ENCODE results near the gene CNTLN. TPM values are rescaled to one million over a fixed set of nuclear protein-coding genes. Genes with fewer than 3 reads are reported as not detected.

The CNTLN gene
- total RNA-seq, 2 donors from 2014 or later = 2.4 to 2.6 TPM

DNA sequence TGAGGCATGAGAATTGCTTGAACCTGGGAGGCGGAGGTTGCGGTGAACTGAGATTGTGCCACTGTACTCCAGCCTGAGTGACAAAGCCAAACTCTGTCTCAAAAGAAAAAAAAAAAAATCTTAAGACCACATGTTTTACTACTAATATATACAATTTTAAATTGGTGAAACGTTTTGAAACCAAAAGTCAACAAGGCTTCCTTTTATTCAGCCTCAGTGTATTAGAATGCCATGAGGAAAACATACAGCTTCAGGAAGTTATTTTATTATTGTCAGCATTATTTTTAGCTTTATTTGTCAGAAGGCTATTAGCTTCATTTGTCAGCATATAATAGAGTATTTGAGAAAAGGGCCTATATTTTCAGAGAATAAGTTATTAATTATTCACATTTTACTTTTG, 280.1 kb downstream of the CNTLN start:
- no peaks in the 10 kb centered on the region for H3K36me3 ChIP-seq
- no peak for DNase-seq
- no peaks in the 10 kb centered on the region for H3K4me1 ChIP-seq
- intact Hi-C loops (cut with DNase I) = no loop called here
- no peak overlapping the region for H3K27ac ChIP-seq
- no peaks in the 10 kb centered on the region for H3K9me3 ChIP-seq
- H3K4me3 ChIP-seq = no peak overlapping the region
- no peaks in the 10 kb centered on the region for H3K27me3 ChIP-seq
- TF ChIP-seq, protein P1, sequence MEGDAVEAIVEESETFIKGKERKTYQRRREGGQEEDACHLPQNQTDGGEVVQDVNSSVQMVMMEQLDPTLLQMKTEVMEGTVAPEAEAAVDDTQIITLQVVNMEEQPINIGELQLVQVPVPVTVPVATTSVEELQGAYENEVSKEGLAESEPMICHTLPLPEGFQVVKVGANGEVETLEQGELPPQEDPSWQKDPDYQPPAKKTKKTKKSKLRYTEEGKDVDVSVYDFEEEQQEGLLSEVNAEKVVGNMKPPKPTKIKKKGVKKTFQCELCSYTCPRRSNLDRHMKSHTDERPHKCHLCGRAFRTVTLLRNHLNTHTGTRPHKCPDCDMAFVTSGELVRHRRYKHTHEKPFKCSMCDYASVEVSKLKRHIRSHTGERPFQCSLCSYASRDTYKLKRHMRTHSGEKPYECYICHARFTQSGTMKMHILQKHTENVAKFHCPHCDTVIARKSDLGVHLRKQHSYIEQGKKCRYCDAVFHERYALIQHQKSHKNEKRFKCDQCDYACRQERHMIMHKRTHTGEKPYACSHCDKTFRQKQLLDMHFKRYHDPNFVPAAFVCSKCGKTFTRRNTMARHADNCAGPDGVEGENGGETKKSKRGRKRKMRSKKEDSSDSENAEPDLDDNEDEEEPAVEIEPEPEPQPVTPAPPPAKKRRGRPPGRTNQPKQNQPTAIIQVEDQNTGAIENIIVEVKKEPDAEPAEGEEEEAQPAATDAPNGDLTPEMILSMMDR (IDR thresholded peaks at IDR 0.05) = no peak
- H3K9ac ChIP-seq (ENCODE audit: low read depth in 2 of 2, low read length in 2 of 2) = no peak overlapping the region

DNA sequence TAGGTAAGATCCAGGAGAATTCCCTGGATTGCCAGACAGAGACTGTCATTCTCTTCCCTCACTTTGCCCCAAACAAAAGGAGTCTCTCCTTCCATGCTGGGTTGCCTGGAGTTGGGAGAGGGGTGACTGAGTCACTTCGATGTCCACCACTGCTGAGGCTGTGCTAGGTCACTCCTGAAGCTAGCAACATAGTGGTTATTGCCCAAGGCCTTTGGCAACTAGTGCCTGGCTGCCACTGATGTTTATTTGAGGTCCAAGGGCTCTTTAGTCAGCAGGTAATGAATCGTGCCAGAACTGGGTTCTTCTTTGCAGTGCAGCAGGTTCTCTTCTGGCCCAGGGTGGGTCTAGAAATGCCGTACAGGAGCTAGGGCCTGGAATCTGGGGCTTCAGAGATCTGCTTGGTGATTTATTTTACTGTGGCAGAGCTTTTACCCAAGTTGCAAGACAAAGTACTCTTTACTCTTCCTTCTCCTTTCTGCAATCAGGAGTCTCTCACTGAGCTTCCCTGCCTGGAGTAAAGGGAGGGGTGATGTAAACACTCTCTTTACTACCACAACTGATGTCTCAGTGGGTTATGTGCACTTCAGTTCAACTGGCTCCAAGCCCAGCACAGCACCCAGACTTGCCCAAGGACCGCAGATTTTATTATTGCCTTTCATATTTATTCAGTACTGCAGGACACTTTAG, 288.3 kb downstream of the CNTLN start:
- Histone ChIP-seq H3K27ac (no peak overlapping the region), H3K4me1 (no peaks in the 10 kb centered on the region), H3K36me3 (no peaks in the 10 kb centered on the region), H3K9ac (ENCODE audit: low read depth in 2 of 2, low read length in 2 of 2) (no peak overlapping the region), H3K9me3 (no peaks in the 10 kb centered on the region), H3K4me3 (no peak overlapping the region), H3K27me3 (no peaks in the 10 kb centered on the region)
- TF ChIP-seq, protein P1 (IDR thresholded peaks at IDR 0.05) = no peak
- DNase-seq = peak; percentile 24
- intact Hi-C loops (cut with DNase I) = no loop called here

DNA sequence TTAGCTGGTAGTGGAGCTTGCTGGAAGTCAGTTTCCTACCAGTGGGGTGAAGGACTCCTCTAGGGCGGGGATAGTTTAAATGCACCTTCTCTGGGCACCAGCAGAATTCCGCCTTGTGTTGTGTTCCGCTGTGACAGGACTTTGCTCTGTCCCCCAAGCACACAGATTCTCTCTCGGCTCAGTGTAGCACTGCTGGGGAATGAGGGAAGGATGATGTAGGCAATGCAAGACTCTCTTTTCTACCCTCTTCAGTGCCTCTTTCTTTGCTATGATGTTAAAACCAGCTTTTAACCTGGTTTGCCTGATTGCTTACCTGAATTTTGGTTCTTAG, 288.8 kb downstream of the CNTLN start:
- H3K27ac ChIP-seq = no peak overlapping the region
- TF ChIP-seq, protein P1 (IDR thresholded peaks at IDR 0.05) = no peak
- no peak overlapping the region for H3K4me3 ChIP-seq
- no peaks in the 10 kb centered on the region for H3K4me1 ChIP-seq
- H3K27me3 ChIP-seq = no peaks in the 10 kb centered on the region
- no peak for DNase-seq
- H3K36me3 ChIP-seq = no peaks in the 10 kb centered on the region
- intact Hi-C loops (cut with DNase I) = no loop called here
- H3K9me3 ChIP-seq = no peaks in the 10 kb centered on the region
- H3K9ac ChIP-seq (ENCODE audit: low read depth in 2 of 2, low read length in 2 of 2) = no peak overlapping the region

DNA sequence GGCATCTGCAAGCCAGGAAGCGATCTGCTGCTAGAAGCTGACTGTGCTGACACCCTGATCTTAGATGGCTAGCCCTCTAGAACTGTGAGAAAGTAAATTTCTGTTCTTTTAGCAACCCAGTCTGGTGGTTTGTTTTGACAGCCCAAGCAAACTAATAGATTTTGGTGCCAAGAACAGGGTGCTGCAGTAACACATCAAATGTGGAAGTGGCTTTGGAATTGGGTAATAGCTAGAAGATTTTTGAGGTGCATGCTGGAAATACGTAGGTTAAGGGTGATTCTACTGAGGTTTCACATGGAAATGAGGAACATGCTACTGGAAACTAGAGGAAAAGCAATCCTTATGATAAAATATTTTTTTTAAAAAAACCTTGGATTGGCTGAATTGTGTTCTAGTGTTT, 290.5 kb downstream of the CNTLN start:
- TF ChIP-seq, protein P1 (IDR thresholded peaks at IDR 0.05) = no peak
- Histone ChIP-seq H3K4me3 (no peak overlapping the region), H3K4me1 (no peaks in the 10 kb centered on the region), H3K36me3 (no peaks in the 10 kb centered on the region), H3K27ac (no peak overlapping the region), H3K9ac (ENCODE audit: low read depth in 2 of 2, low read length in 2 of 2) (no peak overlapping the region), H3K27me3 (no peaks in the 10 kb centered on the region), H3K9me3 (no peaks in the 10 kb centered on the region)
- intact Hi-C loops (cut with DNase I) = no loop called here
- no peak for DNase-seq

DNA sequence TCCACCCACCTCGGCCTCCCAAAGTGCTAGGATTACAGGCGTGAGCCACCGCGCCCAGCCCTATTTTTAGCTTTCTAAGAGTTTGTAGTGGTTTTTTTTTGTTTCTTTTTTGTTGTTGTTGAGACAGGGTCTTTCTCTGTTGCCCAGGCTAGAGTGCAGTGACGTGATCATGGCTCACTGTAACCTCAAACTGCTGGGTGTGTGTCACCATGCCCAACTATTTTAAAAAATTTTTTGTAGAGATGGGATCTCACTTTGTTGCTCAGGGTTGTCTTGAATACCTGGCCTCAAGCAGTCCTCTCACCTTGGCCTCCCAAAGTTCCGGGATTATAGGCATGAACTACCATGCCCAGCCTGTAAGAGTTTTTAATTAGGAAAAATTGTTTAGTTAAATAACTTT, 298.7 kb downstream of the CNTLN start:
- Histone ChIP-seq H3K27ac (no peak overlapping the region), H3K36me3 (no peaks in the 10 kb centered on the region), H3K9me3 (no peaks in the 10 kb centered on the region), H3K4me3 (no peak overlapping the region), H3K4me1 (no peaks in the 10 kb centered on the region), H3K9ac (ENCODE audit: low read depth in 2 of 2, low read length in 2 of 2) (no peak overlapping the region), H3K27me3 (no peaks in the 10 kb centered on the region)
- no peak for DNase-seq
- intact Hi-C loops (cut with DNase I) = no loop called here
- TF ChIP-seq, protein P1 (IDR thresholded peaks at IDR 0.05) = no peak

All from colonic mucosa (tissue), 4 donors.